H1 (cell line): ENCODE measurements around the gene RNU7-1.

Experiments
- POLR2A ChIP-seq, 2 experiments: IDR thresholded peaks; 1 replicate in 1 of 2; 2 replicates in 1 of 2; pipeline ENCODE4 v1.6.1; 2011; ENCODE audit warnings: low read depth in 2 of 2, low read length in 2 of 2, mild to moderate bottlenecking in 2 of 2; ENCODE audit errors: control extremely low read depth in 1 of 2
- TF ChIP-seq, protein P1 (sequence below), 3 experiments: IDR thresholded peaks; 1 replicate in 2 of 3; 2 replicates in 1 of 3; pipeline versions ENCODE4 v1.5.1 to v1.6.1; 2011; ENCODE audit warnings: low read length in 3 of 3, mild to moderate bottlenecking in 3 of 3, inconsistent platforms in 2 of 3, low read depth in 1 of 3, moderate library complexity in 1 of 3; ENCODE audit not compliant: insufficient read depth in 1 of 3; ENCODE audit errors: control extremely low read depth in 1 of 3

DNA sequence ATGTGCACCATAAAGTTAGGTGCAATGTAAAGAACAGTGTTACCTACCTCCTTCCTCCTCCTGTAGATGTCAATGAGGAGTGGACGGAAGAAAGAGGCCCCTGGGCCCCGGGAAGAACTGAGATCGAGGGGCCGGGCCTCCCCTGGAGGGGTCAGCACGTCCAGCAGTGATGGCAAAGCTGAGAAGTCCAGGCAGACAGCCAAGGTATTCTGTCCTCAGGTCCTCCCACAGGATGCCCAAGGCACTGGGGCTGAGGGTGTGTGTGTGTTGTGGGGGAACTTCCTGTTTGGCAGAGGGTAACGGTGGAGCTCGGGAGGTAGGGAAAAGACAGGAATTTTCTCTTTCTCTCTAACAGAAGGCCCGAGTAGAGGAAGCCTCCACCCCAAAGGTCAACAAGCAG lies 9.5 kb upstream of the RNU7-1 start:
- TF ChIP-seq, protein P1, sequence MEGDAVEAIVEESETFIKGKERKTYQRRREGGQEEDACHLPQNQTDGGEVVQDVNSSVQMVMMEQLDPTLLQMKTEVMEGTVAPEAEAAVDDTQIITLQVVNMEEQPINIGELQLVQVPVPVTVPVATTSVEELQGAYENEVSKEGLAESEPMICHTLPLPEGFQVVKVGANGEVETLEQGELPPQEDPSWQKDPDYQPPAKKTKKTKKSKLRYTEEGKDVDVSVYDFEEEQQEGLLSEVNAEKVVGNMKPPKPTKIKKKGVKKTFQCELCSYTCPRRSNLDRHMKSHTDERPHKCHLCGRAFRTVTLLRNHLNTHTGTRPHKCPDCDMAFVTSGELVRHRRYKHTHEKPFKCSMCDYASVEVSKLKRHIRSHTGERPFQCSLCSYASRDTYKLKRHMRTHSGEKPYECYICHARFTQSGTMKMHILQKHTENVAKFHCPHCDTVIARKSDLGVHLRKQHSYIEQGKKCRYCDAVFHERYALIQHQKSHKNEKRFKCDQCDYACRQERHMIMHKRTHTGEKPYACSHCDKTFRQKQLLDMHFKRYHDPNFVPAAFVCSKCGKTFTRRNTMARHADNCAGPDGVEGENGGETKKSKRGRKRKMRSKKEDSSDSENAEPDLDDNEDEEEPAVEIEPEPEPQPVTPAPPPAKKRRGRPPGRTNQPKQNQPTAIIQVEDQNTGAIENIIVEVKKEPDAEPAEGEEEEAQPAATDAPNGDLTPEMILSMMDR (IDR thresholded peaks at IDR 0.05; ENCODE audit: control extremely low read depth in 1 of 3, insufficient read depth in 1 of 3, low read depth in 1 of 3, low read length in 3 of 3): no peak
- TF ChIP-seq POLR2A (IDR thresholded peaks at IDR 0.05; ENCODE audit: control extremely low read depth in 1 of 2, low read depth in 2 of 2, low read length in 2 of 2): no peak
